ENCODE measurements around the gene UQCC5.

Gene UQCC5

DNA sequence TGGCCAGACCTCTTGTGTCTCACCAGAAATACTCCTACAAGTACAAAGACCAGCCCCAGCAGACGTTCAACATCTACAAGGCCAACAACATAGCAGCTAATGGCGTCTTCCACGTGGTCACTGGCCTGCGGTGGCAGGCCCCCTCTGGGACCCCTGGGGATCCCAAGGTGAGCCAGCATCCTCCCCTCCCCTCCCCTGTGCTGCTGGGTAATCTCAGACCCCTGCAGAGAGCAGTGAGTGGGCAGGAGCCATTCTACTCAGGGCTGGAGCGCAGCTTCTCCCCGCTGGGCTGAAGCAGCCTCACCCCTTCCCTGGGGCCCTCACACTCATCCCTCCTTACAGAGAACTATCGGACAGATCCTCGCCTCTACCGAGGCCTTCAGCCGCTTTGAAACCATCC lies 31.4 kb upstream of the UQCC5 start:
- DNase-seq (ENCODE audit: low spot score): no peak

DNA sequence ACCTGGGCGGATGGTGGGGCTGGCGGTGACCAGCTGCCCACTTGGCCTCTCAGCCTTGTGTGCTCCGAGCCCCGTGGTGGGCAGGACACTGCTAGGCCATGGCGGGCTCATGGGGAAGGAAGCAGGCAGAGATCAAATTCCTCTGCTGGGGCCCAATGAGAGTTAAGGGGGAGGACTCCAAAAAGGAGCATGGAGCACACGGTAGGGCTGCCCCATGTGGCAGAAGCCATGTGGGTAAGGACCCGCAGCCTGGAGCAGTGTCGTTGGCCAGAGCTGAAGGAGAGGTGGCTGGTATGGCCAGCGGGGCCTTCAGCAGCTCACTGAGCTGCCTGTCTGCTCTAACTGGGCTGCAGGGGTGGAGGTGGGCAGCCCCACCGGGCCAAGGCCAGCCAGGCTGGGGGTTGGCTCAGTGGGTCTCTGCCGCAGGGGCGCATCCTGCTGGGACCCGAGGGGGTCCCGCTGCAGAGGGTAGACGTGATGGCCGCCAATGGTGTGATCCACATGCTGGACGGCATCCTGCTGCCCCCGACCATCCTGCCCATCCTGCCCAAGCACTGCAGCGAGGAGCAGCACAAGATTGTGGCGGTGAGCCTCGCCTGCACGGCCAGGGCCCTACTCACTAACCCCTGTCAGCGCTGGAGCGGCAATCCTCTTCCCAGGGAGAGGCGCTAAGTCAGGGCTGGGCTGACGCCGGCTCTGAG lies 30.0 kb upstream of the UQCC5 start:
- DNase-seq (ENCODE audit: low spot score): no peak

DNA sequence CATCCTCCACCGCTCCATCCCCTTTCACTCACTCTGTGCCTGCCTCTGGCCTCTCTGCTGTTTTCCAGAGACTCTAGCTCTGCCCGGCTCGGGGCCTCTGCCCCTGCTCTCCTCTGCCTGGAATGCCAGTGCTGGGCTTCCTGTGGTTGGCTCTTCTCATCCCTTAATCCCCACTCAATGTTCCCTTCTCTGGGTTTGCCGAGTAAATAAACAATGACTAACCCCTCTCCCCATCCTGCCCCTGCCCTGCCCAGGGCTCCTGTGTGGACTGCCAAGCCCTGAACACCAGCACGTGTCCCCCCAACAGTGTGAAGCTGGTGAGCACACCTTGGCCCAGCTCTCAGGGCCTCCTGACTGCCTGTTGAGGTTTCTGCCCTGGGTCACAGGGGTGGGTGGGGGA lies 29.0 kb upstream of the UQCC5 start:
- no peak for DNase-seq (ENCODE audit: low spot score)

DNA sequence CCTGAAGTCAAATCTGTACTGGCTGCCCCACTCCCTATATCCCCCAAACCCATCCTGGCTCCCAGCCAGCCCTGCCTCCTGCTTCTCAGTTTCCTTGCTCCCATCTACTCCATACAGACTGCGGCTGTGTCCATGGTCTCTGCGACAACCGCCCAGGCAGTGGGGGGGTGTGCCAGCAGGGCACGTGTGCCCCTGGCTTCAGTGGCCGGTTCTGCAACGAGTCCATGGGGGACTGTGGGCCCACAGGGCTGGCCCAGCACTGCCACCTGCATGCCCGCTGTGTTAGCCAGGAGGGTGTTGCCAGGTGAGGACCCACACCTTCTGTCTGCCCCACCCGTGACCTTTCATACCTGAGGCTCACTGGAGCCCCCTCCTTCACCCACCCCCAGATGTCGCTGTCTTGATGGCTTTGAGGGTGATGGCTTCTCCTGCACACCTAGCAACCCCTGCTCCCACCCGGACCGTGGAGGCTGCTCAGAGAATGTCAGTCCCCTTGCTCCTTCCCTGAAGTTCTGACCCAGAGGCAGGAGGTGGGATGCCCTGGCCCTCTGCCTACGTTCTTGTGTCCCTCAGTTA lies 26.6 kb upstream of the UQCC5 start:
- DNase-seq (ENCODE audit: low spot score): no peak

DNA sequence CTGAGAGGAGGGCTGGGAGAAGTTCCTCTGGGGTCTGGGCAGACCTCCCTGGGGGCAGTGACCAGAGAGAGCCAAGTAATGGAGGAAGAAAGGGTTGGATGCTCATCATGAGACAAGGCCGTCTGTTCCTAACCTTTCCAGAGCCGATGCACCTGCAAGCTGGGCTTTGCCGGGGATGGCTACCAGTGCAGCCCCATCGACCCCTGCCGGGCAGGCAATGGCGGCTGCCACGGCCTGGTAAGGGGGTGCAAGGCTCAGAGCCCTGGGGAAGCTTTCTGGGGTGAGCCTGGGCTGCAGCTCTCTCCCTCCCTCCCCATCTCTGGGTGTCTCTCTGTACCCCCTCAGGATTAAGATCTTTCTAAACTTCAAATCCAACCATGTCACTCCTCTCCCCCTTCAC lies 24.9 kb upstream of the UQCC5 start:
- no peak for DNase-seq (ENCODE audit: low spot score)

DNA sequence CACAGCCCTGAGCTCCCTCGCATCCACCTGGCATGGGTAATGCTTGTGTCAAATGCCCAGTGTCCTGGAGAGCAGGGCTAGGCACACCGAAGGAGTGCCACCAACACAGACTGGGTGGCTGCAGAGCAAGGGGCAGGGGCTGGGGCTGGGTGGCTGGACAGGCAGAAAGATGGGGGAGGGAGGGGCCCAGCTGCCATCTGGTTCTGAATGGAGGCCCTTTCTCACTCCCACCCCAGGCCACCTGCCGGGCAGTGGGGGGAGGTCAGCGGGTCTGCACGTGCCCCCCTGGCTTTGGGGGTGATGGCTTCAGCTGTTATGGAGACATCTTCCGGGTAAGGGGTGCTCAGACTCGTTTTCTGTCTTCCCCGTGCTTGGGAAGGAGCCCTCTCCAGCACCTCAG lies 24.3 kb upstream of the UQCC5 start:
- no peak for DNase-seq (ENCODE audit: low spot score)

DNA sequence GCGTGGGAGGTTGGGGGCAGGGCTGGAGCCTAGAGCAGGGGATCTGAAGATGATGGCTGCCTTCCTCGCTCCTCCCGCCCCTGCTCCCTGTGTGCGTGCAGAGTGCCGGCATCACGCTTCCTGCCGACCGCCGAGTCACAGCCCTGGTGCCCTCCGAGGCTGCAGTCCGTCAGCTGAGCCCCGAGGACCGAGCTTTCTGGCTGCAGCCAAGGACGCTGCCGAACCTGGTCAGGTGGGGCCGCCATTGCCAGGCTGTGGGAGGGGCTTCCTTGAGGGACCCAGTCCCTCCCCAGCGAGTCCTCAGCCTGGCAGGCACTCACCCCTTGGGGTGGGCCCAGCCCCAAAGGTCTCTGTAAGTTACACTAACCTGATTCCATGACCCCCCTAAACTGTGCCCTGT lies 23.7 kb upstream of the UQCC5 start:
- DNase-seq (ENCODE audit: low spot score): no peak

DNA sequence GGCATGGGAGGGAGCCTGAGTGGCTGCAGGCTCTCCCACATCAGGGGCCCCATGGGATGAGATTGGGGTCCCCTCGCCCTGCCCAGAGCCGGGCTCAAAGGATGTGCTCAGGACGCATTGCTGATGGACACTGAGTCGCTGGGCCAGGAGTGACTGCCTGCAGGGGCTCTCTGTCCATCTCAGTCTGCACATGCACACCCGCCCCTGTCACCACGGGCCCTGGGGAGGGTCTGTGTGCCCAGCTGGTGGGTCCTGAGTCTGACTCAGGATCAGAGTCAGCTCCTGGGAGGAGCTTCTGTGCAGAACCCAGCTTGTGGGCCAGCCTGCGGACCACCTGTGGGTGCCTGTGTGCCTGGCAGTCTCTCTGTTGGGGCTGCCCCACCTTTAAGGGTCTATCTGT lies 23.1 kb upstream of the UQCC5 start:
- DNase-seq (ENCODE audit: low spot score): no peak

DNA sequence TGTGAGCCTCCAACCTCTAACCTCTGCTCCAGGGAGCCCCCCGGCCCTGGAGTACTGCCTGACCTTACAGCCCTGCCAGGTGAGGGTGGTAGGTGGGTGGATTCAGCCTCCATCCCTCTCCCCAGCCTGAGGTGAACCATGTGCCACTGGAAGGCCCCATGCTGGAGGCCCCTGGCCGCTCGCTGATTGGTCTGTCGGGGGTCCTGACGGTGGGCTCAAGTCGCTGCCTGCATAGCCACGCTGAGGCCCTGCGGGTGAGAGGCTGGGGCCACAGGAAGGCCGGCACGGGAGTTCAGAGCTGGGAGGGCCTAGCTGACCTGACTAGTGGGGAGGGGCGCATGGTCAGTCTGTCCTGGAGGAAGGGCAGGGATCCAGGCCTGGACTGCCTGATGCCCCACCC lies 21.8 kb upstream of the UQCC5 start:
- no peak for DNase-seq (ENCODE audit: low spot score)

DNA sequence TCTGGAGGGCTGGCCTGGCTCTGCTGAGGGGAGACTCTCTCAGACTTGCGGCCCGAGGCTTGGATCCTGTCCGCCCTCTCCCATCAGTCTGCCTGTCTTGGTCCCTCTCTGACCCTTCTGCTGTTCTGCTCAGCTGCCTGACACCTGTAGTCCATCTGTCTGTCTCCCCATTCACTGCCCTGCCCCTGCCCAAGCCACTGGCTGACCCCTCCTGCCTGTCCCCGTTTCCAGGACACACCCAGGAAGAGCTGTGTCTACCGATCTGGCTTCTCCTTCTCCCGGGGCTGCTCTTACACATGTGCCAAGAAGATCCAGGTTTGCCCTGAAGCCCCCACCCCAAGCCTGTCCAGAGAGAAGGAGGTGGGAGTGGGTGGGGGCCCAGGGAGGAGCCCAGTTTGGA lies 21.2 kb upstream of the UQCC5 start:
- DNase-seq (ENCODE audit: low spot score): no peak

DNA sequence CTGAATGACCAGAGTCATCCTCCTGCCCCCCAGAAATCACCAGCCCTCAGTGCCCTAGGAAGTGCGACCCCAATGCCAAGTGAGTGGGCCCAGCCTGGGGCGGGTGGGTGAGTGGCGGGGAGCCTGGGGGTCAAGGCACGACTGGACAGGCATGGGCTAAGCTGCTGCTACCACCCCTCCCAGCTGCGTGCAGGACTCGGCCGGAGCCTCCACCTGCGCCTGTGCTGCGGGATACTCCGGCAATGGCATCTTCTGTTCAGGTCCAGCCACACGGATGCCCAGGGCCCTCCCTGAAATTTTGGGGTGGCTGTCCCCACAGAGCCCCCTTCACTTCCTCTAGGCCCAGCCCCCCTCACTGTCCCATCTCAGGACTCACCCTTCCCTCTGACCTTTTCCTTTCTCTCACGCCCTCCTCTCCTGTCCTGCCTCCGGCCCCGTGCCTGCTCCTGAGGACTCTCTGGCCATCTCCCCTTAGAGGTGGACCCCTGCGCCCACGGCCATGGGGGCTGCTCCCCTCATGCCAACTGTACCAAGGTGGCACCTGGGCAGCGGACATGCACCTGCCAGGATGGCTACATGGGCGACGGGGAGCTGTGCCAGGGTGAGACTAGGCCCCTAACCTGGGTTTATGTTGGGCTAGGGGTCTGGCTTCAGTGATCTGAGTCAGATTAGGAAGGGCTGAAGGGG lies 19.8 kb upstream of the UQCC5 start:
- DNase-seq (ENCODE audit: low spot score): no peak

DNA sequence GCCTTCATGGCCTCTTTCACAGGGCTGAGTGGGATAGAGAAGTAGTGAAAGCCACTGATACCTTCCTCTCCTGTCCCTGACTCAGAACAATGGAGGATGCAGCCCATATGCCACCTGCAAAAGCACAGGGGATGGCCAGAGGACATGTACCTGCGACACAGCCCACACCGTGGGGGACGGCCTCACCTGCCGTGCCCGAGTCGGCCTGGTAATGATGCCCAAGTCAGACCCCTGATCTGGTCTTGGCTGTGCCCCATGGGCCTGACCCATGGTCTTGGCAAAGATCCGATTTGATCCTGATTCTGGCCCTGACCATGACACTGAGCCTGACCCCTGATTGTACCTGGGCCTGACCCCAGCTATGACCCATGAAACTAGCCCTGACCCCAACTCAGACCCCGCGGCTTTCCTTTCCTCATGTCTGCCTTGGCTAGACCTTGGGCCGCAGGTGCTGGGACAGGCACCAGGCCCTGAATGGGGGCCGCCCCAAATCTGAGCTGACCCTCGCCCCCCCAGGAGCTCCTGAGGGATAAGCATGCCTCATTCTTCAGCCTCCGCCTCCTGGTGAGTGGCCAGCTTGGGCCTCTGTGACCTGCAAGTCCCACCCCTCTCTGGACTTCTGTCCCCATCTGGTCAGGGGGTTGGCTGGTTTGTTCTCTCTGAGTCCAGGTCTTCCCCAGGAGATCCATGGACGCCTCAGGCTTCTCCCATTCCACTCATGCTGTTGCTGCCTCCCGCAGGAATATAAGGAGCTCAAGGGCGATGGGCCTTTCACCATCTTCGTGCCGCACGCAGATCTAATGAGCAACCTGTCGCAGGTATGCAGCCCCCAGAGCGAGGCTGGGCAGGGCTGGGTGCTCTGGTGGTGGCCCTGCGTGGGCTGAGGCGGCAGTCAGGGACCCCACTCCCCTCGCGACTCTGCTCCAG lies 18.3 kb upstream of the UQCC5 start:
- no peak for DNase-seq (ENCODE audit: low spot score)

DNA sequence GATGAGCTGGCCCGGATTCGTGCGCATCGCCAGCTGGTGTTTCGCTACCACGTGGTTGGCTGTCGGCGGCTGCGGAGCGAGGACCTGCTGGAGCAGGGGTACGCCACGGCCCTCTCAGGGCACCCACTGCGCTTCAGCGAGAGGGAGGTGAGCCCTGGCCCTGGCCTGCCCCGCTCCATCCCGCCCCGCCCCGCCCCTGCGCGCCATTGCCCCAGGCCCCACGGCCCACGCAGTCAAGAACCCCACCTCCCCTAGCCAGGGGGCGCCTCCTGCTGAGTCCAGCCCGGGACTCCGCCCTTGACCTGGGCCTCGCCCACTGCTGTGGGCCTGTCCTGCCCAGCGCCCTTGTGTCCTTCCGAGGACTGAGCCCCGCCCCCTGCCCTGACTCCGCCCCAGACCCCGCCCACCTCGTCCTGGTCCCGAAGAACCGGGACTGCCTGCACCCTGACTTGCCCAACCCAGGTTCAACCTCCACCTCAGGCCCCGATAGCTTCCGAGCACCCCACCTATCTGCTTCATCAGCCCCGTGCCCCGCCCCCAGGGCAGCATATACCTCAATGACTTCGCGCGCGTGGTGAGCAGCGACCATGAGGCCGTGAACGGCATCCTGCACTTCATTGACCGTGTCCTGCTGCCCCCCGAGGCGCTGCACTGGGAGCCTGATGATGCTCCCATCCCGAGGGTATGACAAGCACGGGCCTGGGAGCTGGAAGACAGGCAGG lies 17.5 kb upstream of the UQCC5 start:
- no peak for DNase-seq (ENCODE audit: low spot score)

DNA sequence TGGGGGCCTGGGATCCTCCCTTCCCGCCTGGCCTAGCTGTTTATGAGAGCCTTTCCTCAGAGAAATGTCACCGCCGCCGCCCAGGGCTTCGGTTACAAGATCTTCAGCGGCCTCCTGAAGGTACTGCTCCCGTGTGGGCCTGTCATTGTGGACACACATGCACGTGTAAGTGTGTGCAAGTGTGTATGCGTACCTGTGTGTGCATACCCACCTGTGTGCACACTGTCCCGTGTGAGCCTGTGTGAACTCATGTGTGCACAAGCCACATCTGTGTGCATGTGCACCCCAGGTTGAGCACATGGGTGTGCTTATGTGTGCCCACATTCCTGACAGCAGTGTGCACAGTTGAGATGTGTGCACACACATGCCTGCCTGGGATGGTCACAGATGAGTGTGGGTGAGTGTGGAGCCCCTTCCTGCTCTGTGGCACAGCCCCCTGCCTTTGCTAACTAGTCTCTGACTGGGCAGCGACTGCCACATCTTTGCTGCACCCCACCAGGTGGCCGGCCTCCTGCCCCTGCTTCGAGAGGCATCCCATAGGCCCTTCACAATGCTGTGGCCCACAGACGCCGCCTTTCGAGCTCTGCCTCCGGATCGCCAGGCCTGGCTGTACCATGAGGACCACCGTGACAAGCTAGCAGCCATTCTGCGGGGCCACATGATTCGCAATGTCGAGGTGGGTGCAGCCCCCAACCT lies 16.8 kb upstream of the UQCC5 start:
- DNase-seq (ENCODE audit: low spot score): no peak

DNA sequence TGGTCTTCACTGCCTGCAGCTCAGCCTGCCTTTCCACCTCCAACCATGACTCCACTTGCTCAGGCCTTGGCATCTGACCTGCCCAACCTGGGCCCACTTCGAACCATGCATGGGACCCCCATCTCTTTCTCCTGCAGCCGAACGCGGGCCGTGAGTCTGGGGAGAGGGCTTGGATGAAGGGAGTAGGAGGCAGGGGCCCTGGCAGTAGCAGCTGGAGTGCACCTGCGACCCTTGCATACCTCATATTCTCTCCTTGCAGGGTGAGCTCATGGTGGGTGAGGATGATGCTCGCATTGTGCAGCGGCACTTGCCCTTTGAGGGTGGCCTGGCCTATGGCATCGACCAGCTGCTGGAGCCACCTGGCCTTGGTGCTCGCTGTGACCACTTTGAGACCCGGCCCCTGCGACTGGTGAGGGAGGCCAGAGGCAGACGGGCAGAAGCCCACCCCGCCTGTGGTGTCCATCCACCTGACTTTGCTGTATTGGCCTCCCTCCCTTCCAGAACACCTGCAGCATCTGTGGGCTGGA lies 16.2 kb upstream of the UQCC5 start:
- no peak for DNase-seq (ENCODE audit: low spot score)

DNA sequence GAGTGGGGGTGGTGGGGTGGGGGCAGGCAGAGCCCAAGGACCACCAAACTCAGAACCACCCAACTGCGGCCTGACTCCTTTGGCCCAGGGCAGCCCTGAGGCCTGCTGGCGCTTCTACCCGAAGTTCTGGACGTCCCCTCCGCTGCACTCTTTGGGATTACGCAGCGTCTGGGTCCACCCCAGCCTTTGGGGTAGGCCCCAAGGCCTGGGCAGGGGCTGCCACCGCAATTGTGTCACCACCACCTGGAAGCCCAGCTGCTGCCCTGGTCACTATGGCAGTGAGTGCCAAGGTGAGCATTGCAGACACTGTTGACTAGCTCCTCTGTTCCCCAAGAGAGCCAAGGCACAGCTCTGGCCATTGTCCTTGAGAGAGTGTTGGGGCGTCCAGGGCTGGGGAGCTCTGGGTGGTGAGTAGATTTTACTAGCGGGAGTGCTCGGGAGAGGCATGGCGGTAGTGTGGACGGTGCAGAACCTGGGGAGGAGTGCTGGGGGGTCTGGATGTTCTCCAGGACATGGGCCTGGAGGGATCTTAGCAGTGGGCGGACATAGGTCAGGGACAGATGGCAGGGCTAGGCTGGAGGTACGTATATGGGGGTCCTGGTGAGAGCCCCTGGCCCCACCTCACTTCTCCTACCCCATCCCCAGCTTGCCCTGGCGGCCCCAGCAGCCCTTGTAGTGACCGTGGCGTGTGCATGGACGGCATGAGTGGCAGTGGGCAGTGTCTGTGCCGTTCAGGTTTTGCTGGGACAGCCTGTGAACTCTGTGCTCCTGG lies 15.5 kb upstream of the UQCC5 start:
- DNase-seq (ENCODE audit: low spot score): no peak

DNA sequence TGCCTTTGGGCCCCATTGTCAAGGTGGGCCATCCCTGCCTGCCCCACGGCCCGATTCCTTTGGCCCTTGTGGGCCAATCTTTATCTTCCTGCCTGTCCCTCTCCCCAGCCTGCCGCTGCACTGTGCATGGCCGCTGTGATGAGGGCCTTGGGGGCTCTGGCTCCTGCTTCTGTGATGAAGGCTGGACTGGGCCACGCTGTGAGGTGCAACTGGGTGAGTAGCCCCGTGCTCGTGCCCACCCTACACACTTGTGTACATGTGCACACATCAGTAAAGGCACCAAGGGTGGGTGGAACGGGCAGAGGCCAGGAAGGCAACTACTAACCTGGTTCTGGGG lies 14.9 kb upstream of the UQCC5 start:
- no peak for DNase-seq (ENCODE audit: low spot score)

DNA sequence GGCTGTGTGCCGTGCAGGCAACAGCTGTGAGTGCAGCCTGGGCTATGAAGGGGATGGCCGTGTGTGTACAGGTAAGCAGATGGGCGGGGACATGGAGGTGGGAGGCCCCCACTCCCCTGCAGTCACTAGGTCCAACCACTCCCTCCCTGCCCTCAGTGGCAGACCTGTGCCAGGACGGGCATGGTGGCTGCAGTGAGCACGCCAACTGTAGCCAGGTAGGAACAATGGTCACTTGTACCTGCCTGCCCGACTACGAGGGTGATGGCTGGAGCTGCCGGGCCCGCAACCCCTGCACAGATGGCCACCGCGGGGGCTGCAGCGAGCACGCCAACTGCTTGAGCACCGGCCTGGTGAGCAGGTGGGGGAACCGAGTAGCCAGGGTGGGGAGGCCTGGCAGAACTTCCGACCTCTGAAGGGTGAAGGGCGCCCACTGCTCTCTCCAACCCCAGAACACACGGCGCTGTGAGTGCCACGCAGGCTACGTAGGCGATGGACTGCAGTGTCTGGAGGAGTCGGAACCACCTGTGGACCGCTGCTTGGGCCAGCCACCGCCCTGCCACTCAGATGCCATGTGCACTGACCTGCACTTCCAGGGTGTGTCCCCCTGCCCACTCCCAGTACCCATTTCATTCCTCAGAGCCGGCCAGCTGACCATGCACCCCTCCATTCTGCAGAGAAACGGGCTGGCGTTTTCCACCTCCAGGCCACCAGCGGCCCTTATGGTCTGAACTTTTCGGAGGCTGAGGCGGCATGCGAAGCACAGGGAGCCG lies 14.3 kb upstream of the UQCC5 start:
- no peak for DNase-seq (ENCODE audit: low spot score)

DNA sequence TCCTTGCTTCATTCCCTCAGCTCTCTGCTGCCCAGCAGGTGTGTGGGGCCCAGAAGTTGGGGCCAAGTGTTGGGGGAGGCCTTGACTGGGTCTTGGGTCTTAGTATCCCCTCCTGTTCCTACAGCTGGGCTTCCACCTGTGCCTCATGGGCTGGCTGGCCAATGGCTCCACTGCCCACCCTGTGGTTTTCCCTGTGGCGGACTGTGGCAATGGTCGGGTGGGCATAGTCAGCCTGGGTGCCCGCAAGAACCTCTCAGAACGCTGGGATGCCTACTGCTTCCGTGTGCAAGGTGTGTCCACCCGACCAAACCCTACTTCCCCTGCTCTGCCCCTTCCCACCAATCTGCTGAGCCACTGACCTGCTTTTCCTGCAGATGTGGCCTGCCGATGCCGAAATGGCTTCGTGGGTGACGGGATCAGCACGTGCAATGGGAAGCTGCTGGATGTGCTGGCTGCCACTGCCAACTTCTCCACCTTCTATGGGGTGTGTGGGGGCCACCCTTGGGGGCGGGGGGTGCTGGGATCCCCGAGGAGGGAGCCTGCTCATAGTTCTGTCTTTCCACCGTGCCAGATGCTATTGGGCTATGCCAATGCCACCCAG lies 13.7 kb upstream of the UQCC5 start:
- DNase-seq (ENCODE audit: low spot score): no peak
